GM12891 (cell line): ENCODE results near the gene HAGH.

Experiments
- POLR2A ChIP-seq: IDR thresholded peaks from 2 replicates; pipeline ENCODE4 v1.6.1; 2011; ENCODE audit warnings: low read depth, low read length, control low read depth
- POLR2AphosphoS5 ChIP-seq: IDR thresholded peaks from 2 replicates; pipeline ENCODE4 v1.6.1; 2011; ENCODE audit warnings: low read depth, low read length, control low read depth
- POU2F2 ChIP-seq: IDR thresholded peaks from 2 replicates; pipeline ENCODE4 v1.6.1; 2011; ENCODE audit warnings: low read depth, mild to moderate bottlenecking, control low read depth, low read length, moderate library complexity
- SPI1 ChIP-seq: IDR thresholded peaks from 2 replicates; pipeline ENCODE4 v1.6.1; 2011; ENCODE audit warnings: low read depth, low read length, control low read depth
- TAF1 ChIP-seq: IDR thresholded peaks from 2 replicates; pipeline ENCODE4 v1.6.1; 2011; ENCODE audit warnings: low read depth, low read length, control low read depth

DNA sequence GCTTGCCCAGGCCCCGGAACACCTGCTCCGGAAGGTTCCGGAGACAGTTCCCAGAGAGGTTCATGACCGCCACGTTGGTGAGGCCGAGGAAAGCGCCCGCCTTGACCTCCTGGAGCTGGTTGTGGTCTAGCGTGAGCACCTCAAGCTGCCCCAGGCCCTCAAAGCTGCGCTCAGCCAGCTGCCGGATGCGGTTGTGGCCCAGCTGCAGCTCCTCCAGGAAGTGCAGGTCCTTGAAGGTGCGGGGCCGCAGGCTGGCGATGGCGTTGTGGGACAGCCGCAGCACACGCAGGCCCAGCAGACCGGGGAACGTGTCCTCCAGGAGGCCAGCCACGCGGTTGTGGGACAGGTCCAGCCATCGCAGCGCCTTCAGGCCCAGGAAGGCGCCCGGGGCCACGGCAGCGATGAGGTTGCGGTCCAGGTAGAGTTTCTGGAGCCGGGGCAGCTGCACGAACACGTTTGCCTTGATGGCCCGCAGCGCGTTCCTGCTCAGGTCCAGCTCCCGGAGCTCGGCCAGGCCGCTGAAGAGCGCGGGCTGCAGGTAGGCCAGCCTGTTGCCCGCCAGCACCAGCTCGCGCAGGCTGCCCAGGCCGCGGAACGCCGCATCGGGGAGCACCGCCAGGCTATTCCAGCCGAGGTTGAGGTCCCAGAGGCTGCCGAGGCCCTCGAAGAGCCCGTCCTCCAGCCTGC lies 35.2 kb downstream of the HAGH start:
- no peak for TF ChIP-seq TAF1
- no peak for TF ChIP-seq POLR2A
- TF ChIP-seq POLR2AphosphoS5, result no peak
- TF ChIP-seq SPI1, result no peak
- TF ChIP-seq POU2F2, result no peak
